NCI-H1694 treated with DMSO at 0.1 percent for 48 hours (cell line): ENCODE results near the gene NAPB.

Experiments
- DNase-seq: peaks from one replicate; lab custom pipeline; 2025; lab: John Stamatoyannopoulos, UW

NAPB gene

GRCh38 chr20:23437126-23437899 is 16.0 kb upstream of the NAPB start:
- DNase-seq, result no peak

DNA sequence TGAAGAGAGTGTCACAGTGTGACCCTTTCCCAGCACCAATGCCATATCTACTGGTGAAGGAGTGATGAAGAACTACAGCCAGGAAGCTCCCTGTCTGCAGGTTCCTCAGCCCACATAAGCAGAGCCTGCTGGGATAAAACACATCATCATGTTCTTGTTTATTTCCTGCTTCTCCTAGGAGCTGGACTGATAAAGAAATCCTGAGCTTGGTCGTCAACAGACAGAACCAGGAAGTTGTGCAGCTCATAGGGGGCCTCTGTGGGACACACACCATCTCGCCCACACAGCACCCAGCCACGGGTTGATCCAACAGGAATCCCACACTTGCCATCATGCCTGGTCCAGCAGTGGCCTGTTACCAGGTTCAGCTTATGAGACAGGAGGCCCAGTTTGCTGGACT is 15.4 kb upstream of the NAPB start:
- no peak for DNase-seq

DNA sequence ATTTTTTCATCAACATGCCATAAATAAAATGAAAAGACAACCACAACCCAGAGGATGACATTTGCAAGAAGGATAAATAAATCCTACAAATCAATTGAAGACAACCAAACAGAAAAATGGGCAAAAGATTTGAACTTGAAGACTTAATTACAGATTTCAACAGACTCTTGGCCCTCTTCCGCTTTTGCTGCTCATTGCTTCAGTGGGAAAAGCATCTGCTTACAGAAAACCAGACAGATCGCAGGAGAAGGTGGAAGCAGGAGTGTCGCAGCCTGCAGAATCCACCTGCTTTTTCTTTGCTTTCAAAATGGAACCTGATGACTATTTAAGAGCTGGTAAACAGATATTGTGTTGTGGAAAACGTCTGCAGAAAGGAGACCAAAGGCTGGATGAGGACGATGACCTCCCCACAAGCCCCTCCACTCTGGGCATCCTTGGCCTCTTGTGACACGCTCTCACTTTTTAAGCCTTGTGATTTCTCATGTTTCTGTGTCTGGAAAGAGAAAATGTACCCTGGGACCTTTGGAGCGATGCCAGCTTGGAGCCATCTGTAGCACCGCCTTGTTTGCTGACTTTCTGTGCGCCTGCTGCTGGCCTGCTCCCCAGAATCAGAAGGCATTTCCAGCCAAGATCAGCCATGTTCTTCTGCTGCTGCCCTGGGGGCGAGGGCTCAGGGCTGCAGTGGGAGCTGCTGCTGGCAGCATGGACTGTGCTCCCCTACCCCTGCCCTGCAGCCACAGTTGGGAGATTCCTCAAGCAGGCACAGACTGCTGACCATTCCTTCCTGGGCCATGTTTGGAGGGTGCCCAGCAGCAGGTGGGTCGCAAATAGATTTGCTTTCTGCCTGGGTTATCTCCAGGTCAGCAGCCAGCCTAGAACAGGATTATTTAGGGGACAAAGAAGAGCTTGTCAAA is 14.6 kb upstream of the NAPB start:
- DNase-seq, result peak; percentile 44

GRCh38 chr20:23434521-23435313 is 13.4 kb upstream of the NAPB start:
- no peak for DNase-seq

GRCh38 chr20:23433628-23434027 is 12.3 kb upstream of the NAPB start:
- DNase-seq, result no peak

- DNase-seq, result no peak
Observed at GRCh38 chr20:23425129-23425528, 3.8 kb upstream of the NAPB start.

DNA sequence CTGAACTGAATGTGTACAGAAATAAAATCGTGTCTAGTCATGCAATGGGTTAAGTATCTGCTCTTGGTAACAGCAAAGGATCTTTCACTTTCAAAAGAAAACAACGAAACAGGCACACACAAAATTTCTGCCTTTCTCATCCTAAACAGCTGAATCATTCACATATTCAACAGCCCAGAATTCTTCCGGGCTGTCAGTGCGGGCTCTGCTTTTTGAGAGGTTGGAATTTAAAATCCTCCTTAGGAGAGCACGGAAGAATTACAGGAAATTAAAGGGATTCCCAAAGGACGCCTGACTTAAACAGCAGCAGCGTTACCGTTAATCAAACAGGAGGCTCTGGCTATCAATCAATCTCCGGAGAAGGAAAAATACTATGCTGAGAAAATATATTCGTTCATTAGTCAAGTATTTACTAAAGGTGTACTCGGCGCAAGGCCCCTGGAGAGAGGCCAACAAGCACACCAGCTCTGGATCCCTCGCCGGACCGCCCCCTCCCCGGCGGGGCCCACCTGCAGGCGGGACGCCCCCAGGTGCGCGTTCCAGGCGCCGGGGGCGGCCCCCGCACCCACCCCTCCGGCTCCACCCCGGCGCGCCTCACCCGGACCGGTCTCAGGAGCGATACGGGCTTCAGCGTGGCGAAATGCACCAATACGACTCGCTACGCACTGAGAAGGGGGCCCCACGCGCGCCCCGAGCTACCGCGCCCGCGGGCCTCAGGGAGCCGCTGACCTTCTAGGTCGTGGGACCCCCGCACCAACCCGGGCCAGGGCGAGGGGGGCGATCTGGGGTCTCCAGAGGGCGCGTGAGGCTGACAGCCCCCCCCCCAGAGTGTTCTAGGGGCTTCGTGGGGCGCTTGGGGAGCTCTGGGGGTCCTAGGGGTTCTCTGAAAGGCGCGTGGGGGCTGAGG is 1.0 kb downstream of the NAPB start:
- no peak for DNase-seq

GRCh38 chr20:23419657-23419994 is 1.7 kb downstream of the NAPB start:
- no peak for DNase-seq

DNA sequence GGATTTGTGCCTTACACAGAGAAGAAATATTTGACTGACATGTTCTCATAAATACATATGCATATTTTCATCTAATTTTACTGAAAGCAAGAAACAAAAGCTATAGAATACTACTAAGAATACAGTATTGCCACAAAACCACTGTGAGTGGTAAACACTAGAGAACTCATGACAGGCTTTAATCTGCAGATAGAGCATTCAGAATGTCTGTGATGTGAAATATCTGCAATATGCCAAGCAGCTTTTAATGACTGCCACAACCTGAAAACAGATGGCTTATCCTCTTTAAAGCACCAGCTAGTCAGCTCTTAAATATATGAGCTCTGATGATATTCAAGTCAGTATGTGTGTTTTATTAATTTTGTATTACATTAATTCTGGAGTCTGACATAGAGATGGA is 3.4 kb downstream of the NAPB start:
- peak; percentile 51 for DNase-seq

DNA sequence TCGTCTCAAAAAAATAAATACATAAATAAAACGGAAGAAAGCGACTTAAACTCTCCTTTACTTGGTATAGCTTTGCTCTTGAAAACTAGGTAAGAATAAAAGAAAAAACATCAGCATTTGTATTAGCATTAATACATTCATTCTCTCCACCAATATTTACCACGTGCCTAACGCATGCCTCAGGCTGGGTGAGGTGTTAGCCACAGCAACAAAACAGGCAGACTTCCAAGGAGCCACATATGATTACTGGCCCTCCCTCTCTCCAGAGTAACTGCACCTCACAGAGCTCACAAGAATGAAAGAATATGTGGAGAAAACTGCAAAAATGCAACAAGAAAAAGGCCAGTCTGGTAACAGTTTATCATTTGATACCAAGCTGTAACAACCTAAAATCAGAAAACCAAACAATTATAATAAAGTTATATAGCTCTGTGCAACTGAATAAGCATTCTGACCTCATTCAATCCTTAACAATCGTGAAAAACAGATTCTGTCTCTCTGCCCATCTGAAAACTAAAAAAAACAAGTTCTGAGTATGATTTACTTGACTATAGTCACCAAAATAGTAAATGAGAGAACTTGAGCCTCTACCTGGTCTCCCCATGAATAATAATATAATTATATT is 5.2 kb downstream of the NAPB start:
- no peak for DNase-seq

DNA sequence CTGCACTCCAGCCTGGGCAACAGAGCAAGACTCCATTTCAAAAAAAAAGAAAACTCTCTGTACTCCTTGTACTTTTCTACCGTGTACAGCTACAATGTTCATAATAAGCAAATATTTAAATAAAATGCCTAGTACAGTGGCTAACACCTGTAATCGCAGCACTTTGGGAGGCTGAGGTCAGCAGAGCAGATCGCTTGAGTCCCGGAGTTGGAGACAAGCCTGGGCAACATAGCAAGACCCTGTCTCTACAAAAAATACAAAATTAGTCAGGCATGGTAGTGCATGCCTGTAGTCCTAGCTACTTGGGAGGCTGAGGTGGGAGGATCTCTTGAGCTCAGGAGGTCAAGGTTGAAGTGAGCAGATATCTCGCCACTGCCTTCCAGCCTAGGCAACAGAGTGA is 5.7 kb downstream of the NAPB start:
- DNase-seq, result no peak

- DNase-seq, result no peak
Observed at GRCh38 chr20:23414526-23415188, 6.6 kb downstream of the NAPB start.

- no peak for DNase-seq
Observed at GRCh38 chr20:23413862-23414422, 7.3 kb downstream of the NAPB start.

DNA sequence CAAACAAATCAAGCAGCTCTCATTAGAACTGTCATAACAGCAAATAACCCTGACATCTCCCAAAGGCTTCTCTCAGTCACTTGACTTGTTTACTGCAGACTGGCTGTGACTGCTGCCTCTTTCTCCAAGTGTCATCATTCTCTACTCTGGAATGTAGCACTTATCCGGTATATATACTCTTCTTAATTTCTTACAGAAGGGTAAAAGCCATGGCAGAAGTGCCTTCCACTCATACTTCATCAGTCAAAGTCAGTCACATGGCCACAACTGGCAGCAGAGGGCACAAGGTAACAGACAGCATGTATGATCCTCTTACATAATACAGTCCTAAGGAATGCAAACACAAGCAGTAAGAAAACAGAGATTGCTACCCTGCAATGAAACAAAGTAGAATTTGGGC is 9.3 kb downstream of the NAPB start:
- no peak for DNase-seq

DNA sequence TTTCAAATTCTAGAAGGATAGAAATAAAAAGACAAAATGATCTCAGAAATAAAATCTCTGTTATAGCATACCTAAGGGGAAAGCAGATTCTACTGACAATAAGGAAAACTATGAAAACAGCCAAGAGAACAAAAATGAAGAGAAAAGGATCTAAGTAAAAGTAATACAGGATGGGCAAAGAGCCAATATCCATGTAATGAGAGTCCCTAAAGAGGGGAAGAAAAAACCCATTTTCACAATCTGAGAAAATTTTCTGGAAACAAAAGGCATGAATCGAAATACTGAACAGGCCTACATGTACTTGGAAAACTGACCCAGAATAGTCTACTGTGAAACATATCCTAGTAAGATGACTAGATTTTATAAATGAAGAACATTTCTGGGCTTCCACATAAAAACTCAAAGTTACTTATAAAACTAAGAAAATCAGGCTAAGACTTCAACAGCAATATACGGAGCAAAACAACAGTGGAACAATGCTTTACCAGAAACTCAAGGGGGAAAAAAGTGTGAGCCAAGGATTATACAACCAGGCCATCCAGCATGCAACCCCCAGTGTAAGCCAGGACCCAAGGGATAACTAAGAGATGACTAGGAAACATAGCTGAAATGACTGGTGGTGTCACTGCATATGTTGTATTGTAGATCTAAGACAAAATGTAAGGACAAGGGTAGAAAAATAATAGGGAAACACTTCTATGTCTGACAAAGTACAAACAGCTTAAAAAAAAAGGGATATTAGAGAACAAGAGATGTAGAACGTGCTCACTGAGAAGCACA is 10.2 kb downstream of the NAPB start:
- no peak for DNase-seq

DNA sequence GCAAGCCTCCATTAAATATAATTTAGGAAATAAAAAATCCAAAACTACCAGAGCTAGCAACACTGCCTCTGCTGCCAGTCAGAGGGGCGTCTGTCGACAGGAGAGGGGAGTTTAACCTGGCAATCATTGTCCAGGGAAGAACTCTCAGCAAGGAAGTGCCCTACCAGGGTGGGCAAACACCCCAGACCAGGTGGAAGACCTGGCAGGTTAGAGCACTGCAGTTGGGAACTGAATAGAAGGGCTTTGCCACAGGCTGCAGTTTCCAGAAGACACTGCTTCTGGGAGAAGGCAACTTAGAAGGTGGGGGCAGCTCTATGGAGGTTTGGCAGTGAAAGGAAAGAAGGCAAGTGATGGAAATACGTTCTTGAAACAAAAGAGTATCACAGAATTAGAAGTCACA is 11.5 kb downstream of the NAPB start:
- no peak for DNase-seq

- no peak for DNase-seq
Observed at GRCh38 chr20:23408957-23409356, 12.3 kb downstream of the NAPB start.

DNA sequence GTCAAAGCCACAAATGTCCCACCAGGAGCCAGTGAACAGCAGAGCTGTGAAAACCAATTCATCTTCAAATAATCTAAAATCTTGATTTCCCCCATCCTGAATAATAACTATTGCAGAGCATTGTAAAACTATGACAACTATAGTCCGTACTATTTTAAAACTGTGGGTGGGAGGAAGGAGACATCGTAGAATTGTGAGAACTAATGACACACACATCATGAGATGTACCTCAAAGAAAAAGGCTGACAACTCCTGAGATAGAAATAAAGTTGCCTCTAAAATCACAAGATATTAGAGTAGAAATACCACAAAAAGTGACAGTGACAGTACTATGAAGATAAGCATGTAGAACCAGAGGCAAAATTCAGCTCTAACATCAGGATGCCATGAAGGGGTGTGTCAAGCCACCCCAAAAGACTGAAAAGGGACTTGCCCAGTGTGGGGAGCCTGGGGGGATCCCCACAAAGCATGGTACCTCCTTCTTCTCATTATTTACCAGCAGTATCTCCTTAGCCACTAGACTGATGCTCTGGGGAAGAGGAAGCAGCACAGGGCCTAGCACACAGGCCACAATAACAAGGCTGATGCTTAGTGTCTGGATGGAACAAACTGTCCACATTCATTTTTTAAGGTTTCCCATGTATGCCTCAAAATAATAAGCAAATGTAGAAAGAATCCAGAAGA is 13.4 kb downstream of the NAPB start:
- no peak for DNase-seq

DNA sequence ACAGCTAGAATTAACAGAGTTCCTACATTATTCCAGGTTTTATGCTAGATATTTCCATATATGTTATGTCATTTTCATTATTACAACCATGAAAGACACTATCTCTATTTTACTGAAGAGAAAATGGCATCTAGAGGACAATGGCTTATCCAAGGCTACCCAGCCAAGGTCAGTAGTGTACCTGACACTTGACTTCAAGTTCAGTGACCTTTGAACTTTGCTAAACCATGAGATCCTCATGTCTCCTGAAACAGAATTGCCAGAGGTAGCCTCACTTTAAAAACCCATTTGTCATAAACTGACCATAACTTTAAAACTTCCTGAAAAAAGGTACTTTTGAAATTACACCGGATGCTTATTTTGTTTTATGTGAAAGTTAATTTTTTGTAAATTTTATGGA is 14.4 kb downstream of the NAPB start:
- DNase-seq, result no peak
